ENCODE data around the gene CNNM3.
A peak's percentile ranks its signal among the peaks of the same experiment; 100 is the strongest.

Gene CNNM3

DNA sequence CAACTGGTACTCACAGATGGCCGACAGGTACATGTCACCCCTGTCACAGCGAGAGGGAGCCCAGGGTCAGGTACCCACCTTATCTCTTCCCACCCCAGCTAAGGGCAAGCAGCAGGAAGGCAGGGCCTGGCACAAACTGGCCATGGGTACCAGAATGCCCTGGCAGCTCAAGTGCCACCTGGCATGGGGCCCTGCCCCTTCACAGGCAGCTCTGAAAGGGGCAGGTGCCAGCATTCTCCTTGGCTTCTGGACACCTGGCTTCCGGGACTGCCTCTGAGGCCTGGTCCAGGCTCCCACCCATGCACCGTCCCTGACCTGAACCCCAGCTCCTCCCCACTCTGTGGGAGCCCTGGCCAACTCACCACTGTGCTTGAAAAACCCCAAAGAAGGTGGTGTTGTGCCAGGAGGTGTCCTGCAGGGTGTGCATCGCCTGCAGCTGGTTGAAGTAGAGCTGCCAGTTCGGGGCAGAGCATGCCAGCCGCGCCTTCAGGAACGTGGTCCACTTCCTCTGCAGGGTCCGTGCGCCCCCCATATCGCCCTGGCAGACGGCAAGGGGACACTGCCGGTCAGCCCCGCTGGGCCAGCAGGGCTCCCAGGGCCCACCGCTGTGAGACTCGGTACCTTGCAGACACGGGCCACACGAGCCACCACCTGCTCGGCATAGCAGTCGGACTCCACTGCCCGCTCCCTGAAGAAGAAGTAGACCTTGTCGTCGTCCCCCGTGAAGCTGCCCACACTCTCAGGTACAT is 48.4 kb downstream of the CNNM3 start:
- no peak for DNase-seq (ENCODE audit: low spot score)

DNA sequence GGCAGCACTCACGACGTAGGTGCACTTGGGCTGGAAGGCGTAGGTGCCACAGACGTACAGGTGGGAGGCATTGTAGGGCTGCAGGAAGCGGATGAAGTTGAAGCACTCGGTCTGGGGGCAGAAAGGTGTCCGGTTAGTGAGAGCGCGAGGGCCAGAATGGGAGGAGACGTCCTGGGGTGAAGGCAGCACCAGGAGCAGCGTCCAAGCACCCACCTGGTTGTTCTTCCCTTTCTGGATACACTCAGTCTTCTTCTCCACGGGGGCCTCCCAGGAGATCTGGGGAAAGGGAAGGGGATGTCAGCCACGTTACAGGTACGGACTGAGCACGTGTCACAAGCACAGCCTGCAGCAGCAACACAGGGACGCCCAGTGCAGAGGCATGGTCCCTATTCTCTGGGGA is 49.6 kb downstream of the CNNM3 start:
- no peak for DNase-seq (ENCODE audit: low spot score)

DNA sequence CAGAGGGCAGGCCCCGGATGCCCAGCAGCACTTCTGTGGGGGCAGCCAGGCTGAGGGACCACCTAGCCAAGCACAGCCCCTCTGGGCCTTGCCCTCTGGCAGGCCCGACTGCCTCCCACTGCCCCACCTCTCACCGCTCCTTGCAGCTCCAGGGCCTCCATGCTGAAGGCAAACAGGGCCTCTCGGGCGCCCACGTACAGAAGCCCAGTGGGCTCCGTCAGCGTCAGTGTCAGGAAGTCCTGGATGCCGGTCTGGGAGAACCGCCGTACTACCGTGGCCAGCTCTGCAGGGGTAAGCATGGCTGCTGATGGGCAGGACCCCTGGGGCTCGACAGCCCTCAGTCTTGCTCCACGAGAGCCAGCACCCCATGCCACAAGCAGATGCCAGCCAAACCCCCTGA is 50.1 kb downstream of the CNNM3 start:
- DNase-seq (ENCODE audit: low spot score) = no peak

GRCh38 chr2:96866586-96866985 is 50.5 kb downstream of the CNNM3 start:
- DNase-seq (ENCODE audit: low spot score) = no peak

- no peak for DNase-seq (ENCODE audit: low spot score)
These were observed 51.1 kb downstream of the CNNM3 start for GRCh38 chr2:96866986-96867755.

- no peak for DNase-seq (ENCODE audit: low spot score)
These were observed 51.9 kb downstream of the CNNM3 start for GRCh38 chr2:96867756-96868554.

DNA sequence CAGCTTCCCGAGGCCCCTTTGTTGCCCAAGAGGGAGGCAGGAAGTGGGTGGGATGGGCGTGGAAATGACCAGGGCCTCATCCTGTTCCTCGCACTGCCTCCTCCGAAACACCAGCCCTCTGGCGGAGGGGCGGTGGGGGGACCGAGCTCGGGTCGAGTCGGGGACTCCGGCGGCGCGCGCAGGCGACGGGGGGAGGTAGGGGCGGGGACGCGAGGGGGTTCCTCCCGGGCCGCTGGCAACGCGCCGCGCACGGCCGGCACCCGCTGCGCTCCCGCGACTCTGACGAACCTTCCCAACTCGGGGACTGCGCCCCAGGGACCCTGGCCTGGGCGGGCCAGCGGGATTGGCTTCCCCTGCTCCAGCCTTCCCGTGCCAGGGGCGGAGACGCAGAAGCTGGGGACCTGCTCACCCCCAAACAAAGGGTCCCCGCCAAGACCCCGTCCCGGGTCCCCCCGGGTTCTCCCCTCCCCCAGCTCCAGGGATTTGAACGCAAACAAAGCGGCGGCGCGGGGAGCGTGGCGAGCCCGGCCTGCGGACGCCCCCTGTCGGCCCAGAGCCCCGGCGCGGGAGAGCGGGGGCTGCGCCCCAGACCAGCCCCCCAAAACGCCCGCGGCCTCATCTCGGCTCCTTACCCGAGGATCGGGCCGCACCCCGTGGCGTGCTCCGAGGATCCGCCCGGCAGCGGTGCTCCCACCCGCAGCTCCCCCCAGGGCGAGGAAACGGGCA is 52.6 kb downstream of the CNNM3 start:
- peak; percentile 57 for DNase-seq (ENCODE audit: low spot score)

GRCh38 chr2:96869281-96869821 is 53.3 kb downstream of the CNNM3 start:
- DNase-seq (ENCODE audit: low spot score) = no peak

GRCh38 chr2:96869822-96870625 is 54.0 kb downstream of the CNNM3 start, which contains the start of gene SEMA4C:
Gene SEMA4C (minus strand): TSS chr2:96870080. CDS start chr2:96867886, 2,194 bp downstream.
- no peak for DNase-seq (ENCODE audit: low spot score)

GRCh38 chr2:96870626-96871255 is 54.7 kb downstream of the CNNM3 start:
- no peak for DNase-seq (ENCODE audit: low spot score)

DNA sequence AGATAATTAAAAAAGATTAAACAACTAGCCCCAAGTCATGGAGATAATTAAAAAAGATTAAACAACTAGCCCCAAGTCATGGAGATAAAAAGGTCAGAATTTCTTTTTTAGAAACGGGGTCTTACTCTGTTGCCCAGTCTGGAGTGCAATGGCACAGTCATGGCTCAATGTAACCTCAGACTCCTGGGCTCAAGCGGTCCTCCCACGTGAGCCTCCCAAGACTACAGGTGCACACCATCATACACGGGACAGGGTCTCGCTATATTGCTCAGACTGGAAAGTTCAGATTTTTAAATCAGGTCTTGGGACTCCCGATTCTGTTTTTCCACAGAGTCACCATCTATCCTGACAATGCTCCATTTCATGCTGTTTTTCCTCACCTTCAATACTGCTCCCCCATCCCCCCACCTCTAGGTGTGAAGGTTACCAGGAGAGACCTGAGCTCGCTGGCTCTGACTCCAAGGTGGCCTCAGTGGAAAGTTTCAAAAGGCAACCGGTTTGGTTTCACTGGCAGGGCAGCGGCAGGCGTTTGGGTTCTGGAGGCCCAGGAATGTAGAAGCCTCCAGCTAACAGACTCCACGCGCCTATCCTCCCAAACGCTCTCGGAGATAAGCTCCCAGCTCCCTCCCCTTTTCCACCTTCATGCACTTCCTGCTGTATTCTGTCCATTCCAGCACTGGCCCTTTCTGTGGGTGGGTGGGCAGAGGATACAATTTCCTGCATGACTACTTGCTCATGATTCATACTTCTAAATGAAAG is 56.7 kb downstream of the CNNM3 start:
- no peak for DNase-seq (ENCODE audit: low spot score)

GRCh38 chr2:96873651-96874096 is 57.6 kb downstream of the CNNM3 start:
- DNase-seq (ENCODE audit: low spot score) = no peak

DNA sequence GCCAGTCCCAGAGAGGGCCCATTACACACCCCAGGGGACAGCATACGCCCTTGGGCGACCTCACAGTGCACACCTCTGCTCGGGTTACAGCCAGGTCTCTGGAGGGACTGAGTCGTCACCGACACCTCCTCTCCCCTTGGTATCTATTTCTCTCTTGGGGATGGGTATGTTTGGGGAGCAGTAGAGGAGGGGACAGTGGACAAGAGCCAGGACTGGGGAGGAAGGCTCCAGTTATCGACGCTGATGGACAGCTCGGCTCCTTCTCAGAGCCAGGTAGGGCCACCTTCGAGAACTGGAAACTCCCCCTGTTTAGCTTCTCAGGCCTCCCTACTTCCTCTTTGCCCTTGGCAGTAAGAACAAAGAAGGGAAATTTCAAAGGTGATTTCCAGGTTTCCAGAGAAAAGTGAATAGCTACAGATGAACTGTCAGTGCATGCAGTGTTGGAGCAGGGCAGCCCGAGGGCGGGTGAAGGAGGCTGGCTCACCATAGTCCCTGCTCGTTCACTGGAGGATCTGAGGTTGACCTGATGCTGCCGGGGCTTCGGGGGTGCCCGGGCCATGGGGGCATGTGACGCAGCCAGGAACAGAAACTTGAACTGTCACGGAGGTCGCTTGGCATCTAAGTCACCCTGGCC is 58.2 kb downstream of the CNNM3 start:
- DNase-seq (ENCODE audit: low spot score) = peak; percentile 49

DNA sequence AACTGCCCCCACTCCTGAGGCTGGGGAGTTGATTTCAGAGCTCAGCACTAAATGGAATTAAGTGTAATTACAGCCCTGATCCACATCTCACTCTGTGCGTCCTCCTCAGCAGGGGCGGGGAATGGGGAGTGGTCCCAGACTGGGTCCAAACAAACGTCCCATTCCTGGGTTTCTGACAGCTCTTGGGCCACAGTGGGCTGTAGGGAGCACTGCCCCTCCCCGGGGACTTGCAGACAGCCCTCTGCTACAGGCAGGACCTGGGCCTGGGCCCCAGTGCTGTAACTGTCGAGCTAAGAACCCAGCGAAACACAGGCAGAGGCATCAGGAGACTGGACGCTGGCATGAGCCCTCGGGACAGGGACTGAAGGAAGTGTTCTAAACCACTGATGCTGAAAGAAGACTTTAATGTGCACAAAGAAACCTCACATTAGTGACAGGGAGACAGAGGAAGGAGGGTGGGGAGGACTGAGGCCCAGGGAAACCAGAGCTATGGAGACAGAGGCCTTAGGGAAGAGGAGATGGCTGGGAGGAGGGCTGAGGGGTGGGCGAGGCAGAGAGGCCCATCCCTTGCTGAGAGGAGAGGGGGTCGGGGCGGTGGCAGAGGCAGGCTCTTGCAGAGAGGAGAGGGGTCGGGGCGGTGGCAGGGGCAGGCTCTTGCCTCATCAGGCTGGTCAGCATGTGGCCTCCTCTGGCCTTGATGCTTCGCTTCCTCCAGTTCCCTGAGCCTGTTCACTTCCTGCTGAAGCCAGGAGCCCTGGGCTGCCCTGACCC is 59.6 kb downstream of the CNNM3 start:
- no peak for DNase-seq (ENCODE audit: low spot score)

- DNase-seq (ENCODE audit: low spot score) = no peak
These were observed 60.4 kb downstream of the CNNM3 start for GRCh38 chr2:96876269-96877041.

- no peak for DNase-seq (ENCODE audit: low spot score)
These were observed 61.0 kb downstream of the CNNM3 start for GRCh38 chr2:96877042-96877451.

- no peak for DNase-seq (ENCODE audit: low spot score)
These were observed 61.6 kb downstream of the CNNM3 start for GRCh38 chr2:96877631-96878092.

Measured in germinal center (tissue), 1 donor.